Measurements from ENCODE around the gene CYSTM1. TPM values are rescaled to one million over a fixed set of nuclear protein-coding genes. Genes with fewer than 3 reads are reported as not detected.

CYSTM1 gene
- total and polyA plus RNA-seq, 4 donors = 8.1 to 45.7 (median 23.4) TPM

GRCh38 chr5:140235791-140236551 is 61.0 kb downstream of the CYSTM1 start (continued):
- TF ChIP-seq CTCF (IDR thresholded peaks at IDR 0.05; ENCODE audit: low read depth, low read length, missing input control) (no peak), SP1 (IDR thresholded peaks at IDR 0.05) (no peak), RAD21 (IDR thresholded peaks at IDR 0.05) (no peak), TAF1 (conservative IDR thresholded peaks at IDR 0.05) (no peak)

DNA sequence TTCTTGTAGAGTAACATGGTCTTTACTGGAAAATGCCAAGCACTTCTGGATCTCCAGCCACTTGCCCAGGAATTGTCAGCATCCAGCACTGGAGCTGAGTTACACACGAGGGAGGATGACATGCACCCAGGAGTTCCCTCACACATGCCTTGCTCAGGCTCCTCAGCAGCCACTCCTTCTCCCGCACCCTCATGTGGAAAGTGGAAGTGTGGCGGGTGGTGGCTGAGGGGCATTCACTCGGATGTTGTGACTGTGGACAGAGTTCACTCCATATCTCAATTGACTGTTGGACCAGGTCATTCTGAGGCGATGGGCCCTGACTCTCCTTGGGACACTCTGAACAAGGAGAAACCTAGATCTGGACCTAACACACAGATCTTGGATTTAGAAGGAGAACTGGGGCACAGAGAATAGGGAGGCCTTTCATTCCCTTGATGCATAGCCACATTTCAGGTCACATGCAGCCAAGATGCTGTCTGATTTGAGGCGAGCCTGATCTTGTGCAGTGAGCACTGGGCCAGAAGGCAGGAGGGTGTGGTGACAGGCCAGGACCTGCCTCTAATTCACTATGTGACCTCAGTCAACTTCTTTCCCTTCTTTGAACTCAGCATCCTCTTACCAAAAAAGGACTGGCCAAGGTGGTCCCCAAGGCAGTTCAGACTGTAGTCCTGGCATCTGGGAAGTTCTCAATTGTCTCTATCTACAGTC is 62.1 kb downstream of the CYSTM1 start:
- H3K9me3 ChIP-seq (ENCODE audit: control insufficient read depth in 4 of 4, low read length in 3 of 4) = no peaks in the 10 kb centered on the region
- H3K27me3 ChIP-seq (ENCODE audit: control insufficient read depth in 4 of 4, insufficient read depth in 4 of 4, low read length in 3 of 4) = no peaks in the 10 kb centered on the region
- no peak overlapping the region for H3K9ac ChIP-seq (ENCODE audit: low read depth in 1 of 2, low read length in 2 of 2)
- H3K36me3 ChIP-seq (ENCODE audit: control insufficient read depth in 4 of 4, insufficient read depth in 3 of 4, low read depth in 1 of 4, low read length in 3 of 4) = no peaks in the 10 kb centered on the region
- no peak for DNase-seq (ENCODE audit: low spot score)
- peak overlapping the region; percentile 14 to 32 for H3K27ac ChIP-seq (ENCODE audit: low read depth in 1 of 2, low read length in 2 of 2)
- TF ChIP-seq TAF1 (conservative IDR thresholded peaks at IDR 0.05) (no peak), EGR1 (IDR thresholded peaks at IDR 0.05; ENCODE audit: low read depth in 2 of 2) (no peak), NR2F2 (IDR thresholded peaks at IDR 0.05) (no peak), HNF4A (conservative IDR thresholded peaks at IDR 0.05) (no peak), ATF3 (IDR thresholded peaks at IDR 0.05) (no peak), FOXA2 (IDR thresholded peaks at IDR 0.05) (no peak), RXRA (IDR thresholded peaks at IDR 0.05) (no peak)
- TF ChIP-seq, protein P1, sequence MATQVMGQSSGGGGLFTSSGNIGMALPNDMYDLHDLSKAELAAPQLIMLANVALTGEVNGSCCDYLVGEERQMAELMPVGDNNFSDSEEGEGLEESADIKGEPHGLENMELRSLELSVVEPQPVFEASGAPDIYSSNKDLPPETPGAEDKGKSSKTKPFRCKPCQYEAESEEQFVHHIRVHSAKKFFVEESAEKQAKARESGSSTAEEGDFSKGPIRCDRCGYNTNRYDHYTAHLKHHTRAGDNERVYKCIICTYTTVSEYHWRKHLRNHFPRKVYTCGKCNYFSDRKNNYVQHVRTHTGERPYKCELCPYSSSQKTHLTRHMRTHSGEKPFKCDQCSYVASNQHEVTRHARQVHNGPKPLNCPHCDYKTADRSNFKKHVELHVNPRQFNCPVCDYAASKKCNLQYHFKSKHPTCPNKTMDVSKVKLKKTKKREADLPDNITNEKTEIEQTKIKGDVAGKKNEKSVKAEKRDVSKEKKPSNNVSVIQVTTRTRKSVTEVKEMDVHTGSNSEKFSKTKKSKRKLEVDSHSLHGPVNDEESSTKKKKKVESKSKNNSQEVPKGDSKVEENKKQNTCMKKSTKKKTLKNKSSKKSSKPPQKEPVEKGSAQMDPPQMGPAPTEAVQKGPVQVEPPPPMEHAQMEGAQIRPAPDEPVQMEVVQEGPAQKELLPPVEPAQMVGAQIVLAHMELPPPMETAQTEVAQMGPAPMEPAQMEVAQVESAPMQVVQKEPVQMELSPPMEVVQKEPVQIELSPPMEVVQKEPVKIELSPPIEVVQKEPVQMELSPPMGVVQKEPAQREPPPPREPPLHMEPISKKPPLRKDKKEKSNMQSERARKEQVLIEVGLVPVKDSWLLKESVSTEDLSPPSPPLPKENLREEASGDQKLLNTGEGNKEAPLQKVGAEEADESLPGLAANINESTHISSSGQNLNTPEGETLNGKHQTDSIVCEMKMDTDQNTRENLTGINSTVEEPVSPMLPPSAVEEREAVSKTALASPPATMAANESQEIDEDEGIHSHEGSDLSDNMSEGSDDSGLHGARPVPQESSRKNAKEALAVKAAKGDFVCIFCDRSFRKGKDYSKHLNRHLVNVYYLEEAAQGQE (IDR thresholded peaks at IDR 0.05) = no peak
- TF ChIP-seq, protein P2, sequence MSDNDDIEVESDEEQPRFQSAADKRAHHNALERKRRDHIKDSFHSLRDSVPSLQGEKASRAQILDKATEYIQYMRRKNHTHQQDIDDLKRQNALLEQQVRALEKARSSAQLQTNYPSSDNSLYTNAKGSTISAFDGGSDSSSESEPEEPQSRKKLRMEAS (IDR thresholded peaks at IDR 0.05) = no peak
- WGBS = 82% methylated on average over 6 of the region's 6 CpGs
- H3K4me1 ChIP-seq (ENCODE audit: control insufficient read depth in 4 of 4, insufficient read depth in 4 of 4, low read length in 3 of 4) = peaks cover 6 to 32% (median 20%) of the 10 kb centered on the region in 4 donors
- no peak overlapping the region for H3K4me3 ChIP-seq (ENCODE audit: low read depth in 1 of 3, low read length in 3 of 3)

GRCh38 chr5:140238756-140239155 is 63.8 kb downstream of the CYSTM1 start:
- Histone ChIP-seq H3K4me1 (ENCODE audit: control insufficient read depth in 4 of 4, insufficient read depth in 4 of 4, low read length in 3 of 4) (peaks cover 6 to 32% (median 20%) of the 10 kb centered on the region in 4 donors), H3K27ac (ENCODE audit: low read depth in 1 of 2, low read length in 2 of 2) (no peak overlapping the region), H3K4me3 (ENCODE audit: low read depth in 1 of 3, low read length in 3 of 3) (no peak overlapping the region), H3K27me3 (ENCODE audit: control insufficient read depth in 4 of 4, insufficient read depth in 4 of 4, low read length in 3 of 4) (no peaks in the 10 kb centered on the region), H3K9me3 (ENCODE audit: control insufficient read depth in 4 of 4, low read length in 3 of 4) (no peaks in the 10 kb centered on the region), H3K9ac (ENCODE audit: low read depth in 1 of 2, low read length in 2 of 2) (no peak overlapping the region), H3K36me3 (ENCODE audit: control insufficient read depth in 4 of 4, insufficient read depth in 3 of 4, low read depth in 1 of 4, low read length in 3 of 4) (no peaks in the 10 kb centered on the region)
- TF ChIP-seq ZBTB33 (IDR thresholded peaks at IDR 0.05) (no peak), SP1 (IDR thresholded peaks at IDR 0.05) (no peak), HNF4A (conservative IDR thresholded peaks at IDR 0.05) (no peak)
- DNase-seq (ENCODE audit: low spot score) = no peak
- 97% methylated on average over 6 of the region's 6 CpGs for WGBS
